Body of pancreas (tissue), 4 donors: ENCODE data around the gene LDLR.

Source experiments
- POLR2A ChIP-seq, 3 donors: fragments of 450-650 bp; IDR thresholded peaks; one replicate each; pipeline ENCODE4 v1.6.1; 2016; ENCODE audit warnings: antibody characterized with exemption in 3 of 3, mild to moderate bottlenecking in 2 of 3
- TF ChIP-seq, protein P1 (sequence below), 7 experiments: fragments of 450-650 bp in 4 of 7; fragments of 200-600 bp in 3 of 7; sonication (generic) in 3 of 7; IDR thresholded peaks; one replicate each; pipeline ENCODE4 v1.5.1; 2016 to 2019; ENCODE audit warnings: antibody characterized with exemption in 7 of 7

- no peak for TF ChIP-seq POLR2A (IDR thresholded peaks at IDR 0.05)
- TF ChIP-seq, protein P1, sequence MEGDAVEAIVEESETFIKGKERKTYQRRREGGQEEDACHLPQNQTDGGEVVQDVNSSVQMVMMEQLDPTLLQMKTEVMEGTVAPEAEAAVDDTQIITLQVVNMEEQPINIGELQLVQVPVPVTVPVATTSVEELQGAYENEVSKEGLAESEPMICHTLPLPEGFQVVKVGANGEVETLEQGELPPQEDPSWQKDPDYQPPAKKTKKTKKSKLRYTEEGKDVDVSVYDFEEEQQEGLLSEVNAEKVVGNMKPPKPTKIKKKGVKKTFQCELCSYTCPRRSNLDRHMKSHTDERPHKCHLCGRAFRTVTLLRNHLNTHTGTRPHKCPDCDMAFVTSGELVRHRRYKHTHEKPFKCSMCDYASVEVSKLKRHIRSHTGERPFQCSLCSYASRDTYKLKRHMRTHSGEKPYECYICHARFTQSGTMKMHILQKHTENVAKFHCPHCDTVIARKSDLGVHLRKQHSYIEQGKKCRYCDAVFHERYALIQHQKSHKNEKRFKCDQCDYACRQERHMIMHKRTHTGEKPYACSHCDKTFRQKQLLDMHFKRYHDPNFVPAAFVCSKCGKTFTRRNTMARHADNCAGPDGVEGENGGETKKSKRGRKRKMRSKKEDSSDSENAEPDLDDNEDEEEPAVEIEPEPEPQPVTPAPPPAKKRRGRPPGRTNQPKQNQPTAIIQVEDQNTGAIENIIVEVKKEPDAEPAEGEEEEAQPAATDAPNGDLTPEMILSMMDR (IDR thresholded peaks at IDR 0.05), result no peak
These were observed 58.7 kb downstream of the LDLR start for GRCh38 chr19:11148001-11148400.
